Effector memory CD8-positive, alpha-beta T cell (primary cell): ENCODE measurements around the gene CTIF.
A peak's percentile ranks its signal among the peaks of the same experiment; 100 is the strongest.
"Not testable (repeated sequence)": the region's sequence is repeated elsewhere in the genome, so short reads cannot be mapped to it uniquely, and the experiment has no call there.

Source experiments
- ATAC-seq: fragments of 150-1000 bp; cut with Tn5 transposase; replicated peaks from 2 replicates; pipeline ENCODE4 v1.10.0; 2021; ENCODE audit warnings: mild to moderate bottlenecking, moderate library complexity
- DNase-seq, 3 experiments: peaks; one replicate each; pipeline ENCODE4 v3.0.0; 2021
- H3K27ac Mint-ChIP-seq, 2 donors: one replicate each; pipeline ENCODE4 v1.8.0; 2022; ENCODE audit warnings: mild to moderate bottlenecking in 2 of 2, mixed read lengths in 2 of 2, moderate library complexity in 2 of 2
- H3K27me3 Mint-ChIP-seq, 2 donors: one replicate each; pipeline ENCODE4 v1.8.0; 2022; ENCODE audit warnings: mixed read lengths in 2 of 2
- H3K36me3 Mint-ChIP-seq: one replicate; pipeline ENCODE4 v1.8.0; 2022; ENCODE audit warnings: mild to moderate bottlenecking, moderate library complexity, mixed read lengths; ENCODE audit not compliant: insufficient read depth
- H3K4me1 Mint-ChIP-seq, 2 donors: one replicate each; pipeline ENCODE4 v1.8.0; 2022; ENCODE audit warnings: low read depth in 2 of 2, mixed read lengths in 2 of 2
- H3K4me3 Mint-ChIP-seq, 2 donors: one replicate each; pipeline ENCODE4 v1.8.0; 2022; ENCODE audit warnings: mild to moderate bottlenecking in 2 of 2, mixed read lengths in 2 of 2, moderate library complexity in 2 of 2
- H3K9me3 Mint-ChIP-seq, 2 donors: one replicate each; pipeline ENCODE4 v1.8.0; 2022; ENCODE audit warnings: mixed read lengths in 2 of 2

CTIF gene

DNA sequence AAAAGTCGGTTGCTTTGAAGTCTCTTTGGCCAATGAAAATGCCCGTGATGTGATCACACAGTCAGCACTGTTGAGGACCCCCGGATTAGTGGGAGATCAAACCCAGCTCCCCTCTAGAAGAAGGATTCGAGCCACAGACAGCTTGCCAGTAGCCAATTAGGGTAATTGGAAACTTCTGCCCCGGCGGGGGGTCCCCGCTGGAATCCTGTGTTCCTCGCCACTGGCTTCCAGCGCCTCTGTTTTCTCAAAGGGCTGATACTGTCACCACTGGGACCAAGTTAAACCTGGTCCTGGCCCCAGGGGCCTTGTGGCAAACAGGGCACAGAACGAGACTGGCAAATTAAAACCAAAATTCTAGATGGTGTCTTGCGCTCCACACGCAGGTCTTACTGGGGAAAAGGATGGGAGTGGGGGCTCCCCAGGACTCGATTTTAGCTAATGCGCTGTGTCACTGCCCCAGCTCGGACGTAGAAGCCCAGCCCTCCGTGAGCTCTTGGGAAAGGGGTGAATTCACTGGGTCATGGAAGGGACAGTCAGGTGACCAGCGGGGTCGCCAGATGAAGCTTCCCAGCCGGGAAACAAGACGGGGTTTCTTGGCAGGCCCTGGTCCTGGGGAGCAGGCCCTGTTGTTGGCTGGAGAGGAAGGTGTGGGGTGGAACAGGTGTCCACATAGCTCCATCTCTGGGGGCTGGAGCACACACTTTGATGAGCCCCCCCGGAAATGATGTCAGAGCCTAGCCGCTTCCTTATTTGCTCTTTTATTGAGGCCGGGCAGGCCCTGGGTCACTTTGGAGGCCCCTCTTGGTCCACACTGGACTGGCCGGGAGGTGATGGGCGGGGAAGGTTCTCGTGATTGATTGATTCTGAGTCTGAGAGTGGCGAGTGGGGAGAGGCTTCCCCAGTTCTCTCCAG is 321.7 kb downstream of the CTIF start:
- Mint-ChIP-seq H3K27ac (no peak overlapping the region), H3K27me3 (no peaks in the 10 kb centered on the region), H3K4me1 (peaks cover 26 to 30% of the 10 kb centered on the region in 2 donors), H3K36me3 (peaks cover 3% of the 10 kb centered on the region), H3K4me3 (no peak overlapping the region), H3K9me3 (no peaks in the 10 kb centered on the region)
- ATAC-seq (no peak), DNase-seq (no peak)

DNA sequence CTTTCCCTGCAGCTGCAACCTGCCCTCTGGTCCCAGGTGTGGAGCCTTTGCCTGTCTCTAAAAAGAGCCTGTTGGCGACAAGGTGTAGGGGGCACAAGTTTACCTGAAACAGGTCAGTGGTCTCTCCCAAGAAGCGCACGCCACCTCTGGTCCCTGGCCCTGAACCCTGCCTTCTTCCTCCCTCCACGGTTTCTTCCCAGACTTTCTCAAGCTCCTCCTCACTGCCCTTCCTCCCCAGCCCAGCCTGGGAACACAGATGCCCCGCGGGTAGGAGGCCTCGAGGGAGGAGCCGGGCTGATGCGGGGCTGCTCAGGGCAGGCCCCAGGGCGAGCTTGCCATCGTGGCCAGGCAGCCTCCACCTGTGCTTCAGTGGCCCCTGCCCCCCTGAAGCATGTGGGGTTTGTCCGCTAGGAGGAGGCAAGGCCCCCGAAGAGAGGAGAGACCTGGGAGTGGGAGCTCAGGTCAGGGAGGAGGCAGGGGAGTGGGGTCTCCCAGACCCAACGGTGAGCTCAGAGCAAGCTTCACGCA is 322.4 kb downstream of the CTIF start:
- peaks cover 19 to 23% of the 10 kb centered on the region in 2 donors for H3K4me1 Mint-ChIP-seq
- DNase-seq (no peak), ATAC-seq (no peak)
- no peaks in the 10 kb centered on the region for H3K9me3 Mint-ChIP-seq
- peaks cover 3% of the 10 kb centered on the region for H3K36me3 Mint-ChIP-seq
- H3K4me3 Mint-ChIP-seq, result no peak overlapping the region
- no peak overlapping the region for H3K27ac Mint-ChIP-seq
- H3K27me3 Mint-ChIP-seq, result no peaks in the 10 kb centered on the region

DNA sequence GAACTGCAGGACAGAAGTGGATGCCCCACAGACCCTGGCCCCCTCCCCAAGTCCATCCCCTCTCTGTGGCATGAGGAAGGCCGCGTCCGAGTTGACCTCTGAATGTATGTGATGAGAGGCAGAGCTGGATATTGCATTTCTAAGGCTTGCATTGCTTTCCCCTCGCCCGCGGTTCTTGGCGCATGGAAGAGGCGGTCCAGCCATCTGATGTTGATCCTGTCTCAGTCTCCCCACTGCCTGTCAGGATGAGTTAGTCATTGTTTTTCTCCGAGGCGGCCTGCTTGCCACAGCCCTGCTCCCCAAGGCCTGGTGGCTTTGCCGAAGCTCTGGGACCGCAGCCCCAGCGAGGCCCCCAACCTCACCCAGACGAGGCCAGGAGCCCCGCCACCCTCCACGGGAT is 323.3 kb downstream of the CTIF start:
- H3K36me3 Mint-ChIP-seq, result peaks cover 3% of the 10 kb centered on the region
- H3K9me3 Mint-ChIP-seq, result no peaks in the 10 kb centered on the region
- H3K27me3 Mint-ChIP-seq, result no peaks in the 10 kb centered on the region
- ATAC-seq (no peak), DNase-seq (no peak)
- H3K4me3 Mint-ChIP-seq, result no peak overlapping the region
- H3K27ac Mint-ChIP-seq, result no peak overlapping the region
- H3K4me1 Mint-ChIP-seq, result peaks cover 14 to 20% of the 10 kb centered on the region in 2 donors

DNA sequence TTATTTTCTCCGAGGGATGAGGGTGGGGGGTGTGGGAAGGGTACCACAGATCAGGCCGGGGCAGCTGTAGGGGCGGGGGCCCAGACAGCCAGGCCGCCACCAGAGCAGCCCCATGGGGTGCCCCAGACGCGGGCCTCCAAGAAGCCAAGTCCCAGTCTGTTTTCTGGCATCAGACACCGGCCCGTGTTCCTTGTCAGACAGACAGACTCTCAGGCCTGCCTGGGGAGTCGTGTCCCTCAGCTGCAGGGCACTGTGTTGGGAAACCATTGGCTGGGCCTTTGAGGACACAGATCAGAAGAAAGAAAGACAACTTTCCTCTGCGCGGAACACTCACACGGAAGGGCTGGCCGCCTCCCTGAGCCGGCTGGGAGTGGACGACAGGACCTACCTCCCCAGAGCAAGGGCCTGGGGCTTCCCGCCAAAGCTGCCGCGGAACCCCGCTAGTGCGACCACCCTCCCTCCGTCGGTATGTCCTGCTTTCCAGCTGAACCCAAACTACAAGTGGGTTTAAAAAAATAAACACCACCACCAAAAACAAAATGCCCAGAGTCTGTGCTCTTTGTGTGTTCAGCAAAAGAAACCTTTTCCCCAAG is 323.9 kb downstream of the CTIF start:
- DNase-seq (no peak), ATAC-seq (no peak)
- no peak overlapping the region for H3K27ac Mint-ChIP-seq
- no peaks in the 10 kb centered on the region for H3K27me3 Mint-ChIP-seq
- H3K9me3 Mint-ChIP-seq, result no peaks in the 10 kb centered on the region
- H3K4me3 Mint-ChIP-seq, result no peak overlapping the region
- peaks cover 14 to 15% of the 10 kb centered on the region in 2 donors for H3K4me1 Mint-ChIP-seq
- peaks cover 3% of the 10 kb centered on the region for H3K36me3 Mint-ChIP-seq

DNA sequence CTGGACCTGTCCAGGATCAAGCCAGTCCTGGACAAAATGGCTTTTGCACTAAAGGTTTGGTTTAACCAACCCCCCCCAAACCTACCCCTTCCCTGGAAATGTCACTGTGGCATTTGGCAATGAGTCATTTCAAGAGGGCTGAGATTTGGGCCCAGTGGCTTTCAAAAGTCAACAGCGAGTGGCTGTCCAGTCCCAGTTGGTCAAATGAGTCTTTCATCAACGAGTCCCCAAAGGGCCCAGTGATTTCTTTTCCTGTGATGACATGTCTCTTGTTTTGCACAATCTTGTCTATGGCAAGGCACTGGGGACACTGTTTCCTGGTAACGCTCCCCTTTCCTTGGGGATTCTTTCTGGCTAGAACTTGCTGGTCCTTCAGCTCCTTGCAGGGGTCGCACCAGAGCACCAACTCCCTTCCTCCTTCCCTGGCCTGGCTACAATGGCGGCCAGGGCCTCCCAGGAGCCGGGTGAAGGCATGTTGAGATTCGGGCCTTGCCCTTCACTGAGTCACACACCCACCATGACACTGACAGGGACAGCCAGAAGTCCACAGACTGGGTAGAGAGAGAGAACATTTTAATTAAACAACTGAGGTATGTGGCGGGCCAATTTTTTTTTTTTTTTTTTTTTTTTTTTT is 324.7 kb downstream of the CTIF start:
- H3K27ac Mint-ChIP-seq, result peak overlapping the region in 1 of 2 donors; percentile 78
- no peaks in the 10 kb centered on the region for H3K27me3 Mint-ChIP-seq

DNA sequence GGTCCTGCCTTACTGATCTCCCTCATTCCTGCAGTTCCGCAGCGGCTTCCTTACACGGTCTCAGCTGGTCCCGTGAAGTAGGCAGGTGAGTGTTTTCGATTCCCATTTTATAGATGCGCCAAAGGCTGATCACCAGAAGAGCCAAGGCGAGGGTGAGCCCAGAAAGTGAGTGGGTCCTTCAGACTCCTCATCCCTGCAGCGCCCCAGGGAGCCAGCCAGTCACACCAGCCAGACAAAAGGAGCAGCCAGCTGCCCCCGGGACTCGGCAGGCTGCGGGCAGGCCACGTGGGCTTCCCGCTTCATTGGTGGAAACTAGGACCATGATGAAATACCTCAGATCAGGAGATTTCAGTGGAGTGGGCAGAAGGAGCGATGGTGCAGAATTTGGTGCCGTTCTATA is 326.0 kb downstream of the CTIF start:
- Mint-ChIP-seq H3K27ac (peak overlapping the region in 1 of 2 donors; percentile 78), H3K36me3 (peaks cover 9% of the 10 kb centered on the region), H3K27me3 (no peaks in the 10 kb centered on the region), H3K4me1 (peaks cover 27 to 29% of the 10 kb centered on the region in 2 donors), H3K4me3 (no peak overlapping the region), H3K9me3 (no peaks in the 10 kb centered on the region)
- no peak for ATAC-seq
- no peak for DNase-seq

More for the DNA sequence above, 324.7 kb downstream of the CTIF start:
- ATAC-seq (no peak), DNase-seq (no peak)
- Mint-ChIP-seq H3K4me3 (no peak overlapping the region), H3K4me1 (peaks cover 14 to 16% of the 10 kb centered on the region in 2 donors), H3K9me3 (no peaks in the 10 kb centered on the region), H3K36me3 (peaks cover 6% of the 10 kb centered on the region)

DNA sequence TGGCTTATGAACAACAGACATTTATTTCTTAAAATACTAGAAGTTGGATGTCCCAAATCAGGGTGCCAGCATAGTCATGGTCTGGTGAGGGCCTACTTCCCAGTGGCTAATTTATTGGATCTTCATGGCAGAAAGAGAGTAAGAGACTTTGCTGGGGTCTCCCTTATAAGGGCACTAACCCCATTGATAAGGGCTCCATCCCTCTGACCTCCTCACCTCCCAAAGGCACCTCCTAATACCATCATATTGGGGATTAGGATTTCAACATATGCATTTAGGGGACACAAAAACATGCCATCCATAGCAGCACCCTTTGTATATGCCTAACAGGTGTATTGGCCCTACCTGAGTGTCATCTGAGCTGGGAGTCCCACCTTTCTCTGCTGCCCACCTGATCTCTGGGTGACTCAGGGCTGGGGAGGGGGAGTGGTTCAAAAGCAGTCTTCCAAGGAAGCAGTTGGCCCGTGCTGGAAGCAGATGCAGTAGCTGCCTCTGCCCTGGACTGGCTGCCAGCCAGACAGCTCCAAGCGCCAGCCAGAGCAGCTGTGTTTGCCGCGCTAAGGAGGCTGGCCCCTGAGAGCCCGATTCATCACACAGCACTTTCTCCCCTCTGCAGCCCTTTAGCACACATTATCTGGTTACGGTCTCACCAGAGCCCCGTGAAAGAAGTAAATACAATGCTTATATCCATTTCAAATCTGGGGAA is 327.4 kb downstream of the CTIF start:
- DNase-seq, result no peak
- no peaks in the 10 kb centered on the region for H3K9me3 Mint-ChIP-seq
- no peaks in the 10 kb centered on the region for H3K27me3 Mint-ChIP-seq
- ATAC-seq, result no peak
- H3K4me1 Mint-ChIP-seq, result peaks cover 31 to 35% of the 10 kb centered on the region in 2 donors
- H3K36me3 Mint-ChIP-seq, result peaks cover 9% of the 10 kb centered on the region
- no peak overlapping the region for H3K4me3 Mint-ChIP-seq
- peak overlapping the region; percentile 51 to 71 for H3K27ac Mint-ChIP-seq

DNA sequence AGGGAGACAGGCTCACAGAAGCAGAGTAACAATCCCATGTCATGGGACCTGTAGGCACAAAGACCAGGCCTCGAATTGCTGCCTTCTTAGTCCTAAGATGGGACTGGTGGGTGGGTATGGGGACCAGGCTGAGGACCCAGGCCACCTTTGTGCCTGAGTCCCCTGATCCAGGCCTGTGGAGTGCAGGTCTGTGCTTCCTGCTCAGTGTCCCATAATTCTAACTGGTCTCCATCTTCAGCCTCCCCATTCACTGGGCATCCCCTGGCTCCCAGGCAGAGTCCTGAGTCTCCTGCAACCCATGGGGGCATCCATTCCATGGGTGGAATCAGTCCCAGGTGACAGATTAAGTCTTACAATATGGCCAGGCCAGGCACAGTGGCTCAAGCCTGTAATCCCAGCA is 328.0 kb downstream of the CTIF start:
- no peak for DNase-seq
- peaks cover 9% of the 10 kb centered on the region for H3K36me3 Mint-ChIP-seq
- no peak for ATAC-seq
- H3K4me1 Mint-ChIP-seq, result peaks cover 35 to 40% of the 10 kb centered on the region in 2 donors
- H3K9me3 Mint-ChIP-seq, result no peaks in the 10 kb centered on the region
- peak overlapping the region in 1 of 2 donors; percentile 6 for H3K4me3 Mint-ChIP-seq
- H3K27ac Mint-ChIP-seq, result peak overlapping the region; percentile 51 to 71
- H3K27me3 Mint-ChIP-seq, result no peaks in the 10 kb centered on the region

DNA sequence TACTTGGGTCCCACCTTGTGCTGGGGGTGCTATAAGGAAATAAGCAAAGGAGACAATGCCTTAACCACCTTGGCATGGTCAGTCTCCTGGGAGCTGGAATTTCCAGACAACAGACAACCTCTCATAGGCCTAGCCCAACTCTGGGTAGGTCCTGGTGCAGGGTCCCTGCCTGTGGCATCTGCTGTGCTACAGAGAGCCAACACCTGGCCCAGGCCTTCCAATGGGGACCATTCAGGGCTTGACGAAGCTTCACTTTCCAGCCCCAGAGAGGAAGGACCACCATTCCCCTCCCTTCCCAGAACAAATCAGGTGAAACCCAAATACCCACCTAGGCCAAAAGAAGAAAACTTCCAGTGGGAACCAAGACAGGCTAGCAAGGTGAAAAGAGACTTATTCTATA is 329.1 kb downstream of the CTIF start:
- no peaks in the 10 kb centered on the region for H3K27me3 Mint-ChIP-seq
- ATAC-seq (no peak), DNase-seq (no peak)
- H3K36me3 Mint-ChIP-seq, result peaks cover 9% of the 10 kb centered on the region
- H3K27ac Mint-ChIP-seq, result peak overlapping the region; percentile 93 to 97
- H3K4me3 Mint-ChIP-seq, result peak overlapping the region; percentile 66 to 82
- H3K9me3 Mint-ChIP-seq, result no peaks in the 10 kb centered on the region
- peaks cover 35 to 46% of the 10 kb centered on the region in 2 donors for H3K4me1 Mint-ChIP-seq

DNA sequence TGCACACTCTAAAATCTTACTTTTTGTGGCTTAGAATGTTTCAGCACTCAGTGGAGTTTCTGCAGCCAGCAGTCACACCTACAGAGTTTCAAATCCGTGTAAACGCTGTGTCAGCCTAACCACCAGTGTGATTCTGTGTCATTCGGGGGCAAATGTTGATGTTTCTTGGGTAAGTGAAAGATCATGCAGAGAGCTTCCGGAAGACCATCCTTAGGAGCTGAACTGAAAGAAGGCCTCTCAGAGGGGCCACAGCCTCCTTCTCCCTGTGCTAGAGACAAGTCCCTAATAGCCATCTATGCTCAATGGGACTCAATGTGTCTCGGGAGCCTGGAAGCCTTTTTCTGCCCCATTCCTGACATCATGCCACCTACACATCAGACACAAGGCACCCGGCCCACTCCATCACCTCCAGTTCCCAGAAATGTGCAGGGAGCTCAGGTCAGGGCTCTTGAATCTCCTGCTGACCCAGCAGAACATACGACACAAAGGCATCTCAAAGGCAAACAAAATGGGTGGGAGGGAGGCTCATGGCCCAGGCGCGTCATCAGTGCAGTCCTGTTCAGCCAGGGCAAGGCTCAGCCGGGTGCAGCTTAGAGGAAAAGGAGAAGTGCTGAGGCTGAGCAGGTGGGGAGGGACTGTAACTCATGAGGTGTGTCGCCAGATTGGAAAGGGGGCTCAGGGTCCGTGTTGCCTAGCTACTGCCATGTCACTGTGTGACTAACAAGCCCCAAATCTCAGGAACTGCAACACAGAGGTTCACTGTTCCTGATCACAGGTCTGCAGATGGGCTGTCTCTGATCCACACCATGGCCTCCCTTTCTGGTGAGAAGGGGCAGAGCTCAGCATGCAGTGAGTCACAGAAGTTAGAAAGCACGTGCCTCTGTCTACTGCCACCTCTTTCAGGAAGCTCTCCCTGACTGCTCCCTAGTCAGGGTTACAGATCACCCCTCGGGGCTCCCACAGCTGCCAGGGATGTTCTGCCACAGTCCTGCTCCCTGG is 329.9 kb downstream of the CTIF start:
- Mint-ChIP-seq H3K4me3 (peak overlapping the region; percentile 66 to 82), H3K9me3 (no peaks in the 10 kb centered on the region), H3K36me3 (peaks cover 9% of the 10 kb centered on the region), H3K27me3 (no peaks in the 10 kb centered on the region), H3K4me1 (peaks cover 33 to 45% of the 10 kb centered on the region in 2 donors), H3K27ac (peak overlapping the region; percentile 93 to 97)
- ATAC-seq, result peak; percentile 85
- peak; percentile 58 to 63 (median 60) for DNase-seq

DNA sequence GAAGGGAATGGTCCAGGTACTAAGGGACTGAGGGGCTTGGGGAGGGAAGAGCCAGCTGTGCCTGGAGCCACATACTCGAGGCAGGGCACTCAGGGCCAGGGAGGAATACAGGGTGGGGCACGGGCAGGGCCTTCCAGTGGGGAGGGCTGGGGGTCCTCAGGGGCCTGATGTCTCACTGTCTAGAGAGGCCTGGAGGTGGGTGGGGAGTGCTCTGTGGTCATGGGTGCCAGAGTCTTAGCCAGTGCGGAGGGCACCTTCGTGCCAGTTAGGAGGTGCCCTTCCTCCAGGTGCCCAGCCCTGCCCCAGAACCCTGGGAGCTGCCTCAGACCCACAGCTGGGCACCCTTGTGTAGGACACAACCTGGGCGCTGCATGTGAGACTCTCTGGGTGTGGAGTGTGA is 330.8 kb downstream of the CTIF start:
- peaks cover 6% of the 10 kb centered on the region for H3K36me3 Mint-ChIP-seq
- peak overlapping the region; percentile 66 to 82 for H3K4me3 Mint-ChIP-seq
- peak overlapping the region; percentile 93 to 97 for H3K27ac Mint-ChIP-seq
- no peaks in the 10 kb centered on the region for H3K27me3 Mint-ChIP-seq
- no peak for DNase-seq
- H3K9me3 Mint-ChIP-seq, result no peaks in the 10 kb centered on the region
- H3K4me1 Mint-ChIP-seq, result peaks cover 32 to 45% of the 10 kb centered on the region in 2 donors
- no peak for ATAC-seq

DNA sequence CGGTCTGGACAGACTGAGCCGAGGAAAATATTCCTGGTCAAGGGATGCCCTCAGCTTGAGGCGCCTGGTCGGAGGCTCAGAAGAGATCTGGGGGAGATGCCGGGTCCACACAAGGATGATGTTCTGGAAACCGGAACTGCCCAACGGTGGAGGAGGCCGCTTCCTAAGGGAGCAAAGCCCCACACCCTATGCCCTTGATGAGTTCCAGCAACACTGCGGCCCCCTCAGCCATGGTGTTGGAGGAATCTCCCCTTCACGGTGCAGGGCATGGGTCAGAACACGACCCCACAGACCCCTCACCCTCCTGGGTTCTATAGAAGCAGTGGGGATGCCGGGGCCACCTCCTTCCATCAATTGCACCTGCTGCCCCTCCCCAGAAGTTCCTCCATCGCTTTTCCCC is 332.1 kb downstream of the CTIF start:
- H3K36me3 Mint-ChIP-seq, result not testable (repeated sequence)

More for the DNA sequence above, 332.1 kb downstream of the CTIF start:
- ATAC-seq, H3K9me3 Mint-ChIP-seq, H3K27ac Mint-ChIP-seq, DNase-seq, H3K4me3 Mint-ChIP-seq, H3K27me3 Mint-ChIP-seq: not testable (repeated sequence)
- H3K4me1 Mint-ChIP-seq, result peaks cover 32 to 43% of the 10 kb centered on the region in 2 donors
